Measurements from ENCODE around the gene CTDNEP1. TPM values are rescaled to one million over a fixed set of nuclear protein-coding genes. Genes with fewer than 3 reads are reported as not detected.
A peak's percentile ranks its signal among the peaks of the same experiment; 100 is the strongest.

Gene CTDNEP1
- total RNA-seq, 4 donors from 2014 or later, result 33.8 to 66.3 (median 52.5) TPM

GRCh38 chr17:7232114-7232513, 19.4 kb downstream of the CTDNEP1 start:
- no peak for ATAC-seq
- Histone ChIP-seq H3K9me3 (no peaks in the 10 kb centered on the region), H3K4me3 (no peak overlapping the region), H3K27me3 (no peaks in the 10 kb centered on the region), H3K27ac (no peak overlapping the region), H3K4me1 (peaks cover 0 to 66% (median 17%) of the 10 kb centered on the region in 3 donors), H3K36me3 (peaks cover 0 to 56% of the 10 kb centered on the region in 2 donors)
- no peak for TF ChIP-seq EP300 (IDR thresholded peaks at IDR 0.05)
- no peak for TF ChIP-seq POLR2AphosphoS5 (IDR thresholded peaks at IDR 0.05)
- TF ChIP-seq CTCF (IDR thresholded peaks at IDR 0.05), result no peak
- TF ChIP-seq POLR2A (IDR thresholded peaks at IDR 0.05), result no peak
- 62 to 72% methylated on average over 5 of the region's 5 CpGs for WGBS, 2 donors (ENCODE audit: low coverage in 1 of 2)

- Histone ChIP-seq H3K4me1 (peaks cover 0 to 44% (median 12%) of the 10 kb centered on the region in 3 donors), H3K27me3 (no peaks in the 10 kb centered on the region), H3K27ac (no peak overlapping the region), H3K36me3 (peaks cover 0 to 63% of the 10 kb centered on the region in 2 donors), H3K4me3 (no peak overlapping the region), H3K9me3 (no peaks in the 10 kb centered on the region)
- 86% methylated on average over 9 of the region's 19 CpGs; no CpG with 5 or more reads in 1 of the 2 donors for WGBS, 2 donors (ENCODE audit: low coverage in 1 of 2)
- no peak for ATAC-seq
- no peak for TF ChIP-seq POLR2A (IDR thresholded peaks at IDR 0.05)
Measured at GRCh38 chr17:7229504-7229903, 22.0 kb downstream of the CTDNEP1 start.

GRCh38 chr17:7228920-7229319, 22.6 kb downstream of the CTDNEP1 start:
- WGBS, 2 donors (ENCODE audit: low coverage in 1 of 2), result 89% methylated on average over 5 of the region's 14 CpGs; no CpG with 5 or more reads in 1 of the 2 donors
- Histone ChIP-seq H3K4me1 (peaks cover 0 to 46% (median 12%) of the 10 kb centered on the region in 3 donors), H3K36me3 (peaks cover 0 to 69% of the 10 kb centered on the region in 2 donors), H3K4me3 (no peak overlapping the region), H3K9me3 (no peaks in the 10 kb centered on the region), H3K27me3 (no peaks in the 10 kb centered on the region), H3K27ac (peak overlapping the region in 1 of 4 donors; percentile 24)
- ATAC-seq, result no peak
- no peak for TF ChIP-seq CTCF (IDR thresholded peaks at IDR 0.05)
- no peak for TF ChIP-seq POLR2A (IDR thresholded peaks at IDR 0.05)
- no peak for TF ChIP-seq POLR2AphosphoS5 (IDR thresholded peaks at IDR 0.05)
- TF ChIP-seq EP300 (IDR thresholded peaks at IDR 0.05), result no peak

GRCh38 chr17:7226721-7227710, 24.5 kb downstream of the CTDNEP1 start:
- no peak for TF ChIP-seq POLR2AphosphoS5 (IDR thresholded peaks at IDR 0.05)
- Histone ChIP-seq H3K4me3 (no peak overlapping the region), H3K36me3 (peaks cover 0 to 88% of the 10 kb centered on the region in 2 donors), H3K27me3 (no peaks in the 10 kb centered on the region), H3K4me1 (peaks cover 0 to 31% (median under 1%) of the 10 kb centered on the region in 3 donors), H3K9me3 (no peaks in the 10 kb centered on the region), H3K27ac (peak overlapping the region in 1 of 4 donors; percentile 62)
- whole genome bisulfite sequencing, 2 donors (ENCODE audit: low coverage in 1 of 2), result 80 to 86% methylated on average over 1 to 2 of the region's 31 CpGs
- no peak for ATAC-seq

GRCh38 chr17:7225711-7226331, 25.7 kb downstream of the CTDNEP1 start:
- Histone ChIP-seq H3K9me3 (no peaks in the 10 kb centered on the region), H3K4me3 (no peak overlapping the region), H3K27ac (peak overlapping the region in 3 of 4 donors; percentile 32 to 62 (median 39)), H3K36me3 (peaks cover 0 to 99% of the 10 kb centered on the region in 2 donors), H3K27me3 (no peaks in the 10 kb centered on the region), H3K4me1 (peaks cover 0 to 31% (median 3%) of the 10 kb centered on the region in 3 donors)
- 74% methylated on average over 3 of the region's 21 CpGs; no CpG with 5 or more reads in 1 of the 2 donors for WGBS, 2 donors (ENCODE audit: low coverage in 1 of 2)
- no peak for ATAC-seq
- no peak for TF ChIP-seq EP300 (IDR thresholded peaks at IDR 0.05)
- no peak for TF ChIP-seq POLR2A (IDR thresholded peaks at IDR 0.05)
- TF ChIP-seq CTCF (IDR thresholded peaks at IDR 0.05), result no peak
- TF ChIP-seq POLR2AphosphoS5 (IDR thresholded peaks at IDR 0.05), result no peak
